GM12878 (cell line): ENCODE results near the gene VPS29. TPM values are rescaled to one million over a fixed set of nuclear protein-coding genes. Genes with fewer than 3 reads are reported as not detected.
A peak's percentile ranks its signal among the peaks of the same experiment; 100 is the strongest.

ENCODE experiments used
- CHD1 ChIP-seq: IDR thresholded peaks from 2 replicates; pipeline ENCODE4 v1.6.1; 2012; ENCODE audit warnings: low read depth, low read length, improper control_type of control experiment
- DPF2 ChIP-seq: fragments of 450-650 bp; IDR thresholded peaks from 2 replicates; pipeline ENCODE4 v1.6.1; 2017; ENCODE audit warnings: mild to moderate bottlenecking
- E4F1 ChIP-seq: fragments of 450-650 bp; IDR thresholded peaks from 2 replicates; pipeline ENCODE4 v1.6.1; 2018; ENCODE audit warnings: borderline replicate concordance, mild to moderate bottlenecking; ENCODE audit not compliant: partially characterized antibody
- EP300 ChIP-seq, 2 experiments: fragments of 150-350 bp in 1 of 2; IDR thresholded peaks; 2 replicates each; pipeline ENCODE4 v1.6.1; 2011 to 2012; ENCODE audit warnings: low read depth in 2 of 2, low read length in 2 of 2, borderline replicate concordance in 1 of 2, improper control_type of control experiment in 1 of 2, inconsistent platforms in 1 of 2; ENCODE audit not compliant: control insufficient read depth in 1 of 2
- FOXK2 ChIP-seq: fragments of 450-650 bp; IDR thresholded peaks from 2 replicates; pipeline ENCODE4 v1.6.1; 2017; ENCODE audit warnings: mild to moderate bottlenecking, moderate library complexity
- HCFC1 ChIP-seq: fragments of 150-350 bp; IDR thresholded peaks from 2 replicates; pipeline ENCODE4 v1.6.1; 2014; ENCODE audit warnings: low read length
- MAX ChIP-seq: IDR thresholded peaks from 2 replicates; pipeline ENCODE4 v1.6.1; 2012; ENCODE audit warnings: low read depth, low read length, improper control_type of control experiment
- MLLT1 ChIP-seq: fragments of 450-650 bp; IDR thresholded peaks from 2 replicates; pipeline ENCODE4 v1.6.1; 2016; ENCODE audit warnings: mild to moderate bottlenecking
- NR2F1 ChIP-seq: fragments of 450-650 bp; conservative IDR thresholded peaks from 2 replicates; pipeline ENCODE4 v1.6.1; 2017; ENCODE audit warnings: mild to moderate bottlenecking
- PAX5 ChIP-seq: IDR thresholded peaks from 2 replicates; pipeline ENCODE4 v1.6.1; 2011; ENCODE audit warnings: low read depth, low read length, borderline replicate concordance
- PML ChIP-seq: IDR thresholded peaks from 2 replicates; pipeline ENCODE4 v1.6.1; 2012; ENCODE audit warnings: low read length, inconsistent platforms
- POLR2A ChIP-seq: IDR thresholded peaks from 2 replicates; pipeline ENCODE4 v1.6.1; 2011; ENCODE audit warnings: low read depth, mild to moderate bottlenecking, low read length
- RELA ChIP-seq: fragments of 450-650 bp; IDR thresholded peaks from 2 replicates; pipeline ENCODE4 v1.8.0; 2014; ENCODE audit warnings: borderline replicate concordance; ENCODE audit not compliant: partially characterized antibody
- SIN3A ChIP-seq: IDR thresholded peaks from 2 replicates; pipeline ENCODE4 v1.6.1; 2012; ENCODE audit warnings: low read depth, low read length, improper control_type of control experiment
- SKIL ChIP-seq: fragments of 450-650 bp; IDR thresholded peaks from 2 replicates; pipeline ENCODE4 v1.6.1; 2017; ENCODE audit warnings: mild to moderate bottlenecking, low read depth, inconsistent platforms; ENCODE audit not compliant: poor library complexity, severe bottlenecking
- STAT3 ChIP-seq: IDR thresholded peaks from 2 replicates; pipeline ENCODE4 v1.6.1; 2011; ENCODE audit warnings: low read depth, low read length, improper control_type of control experiment
- WRNIP1 ChIP-seq: IDR thresholded peaks from 2 replicates; pipeline ENCODE4 v1.6.1; 2011; ENCODE audit warnings: low read depth, low read length, improper control_type of control experiment, borderline replicate concordance
- ZNF384 ChIP-seq: IDR thresholded peaks from 2 replicates; pipeline ENCODE4 v1.6.1; 2012; ENCODE audit warnings: low read depth, mild to moderate bottlenecking, low read length, improper control_type of control experiment, borderline replicate concordance
- polyA plus RNA-seq, 11 experiments: library from polyadenylated mRNA; depleted of rRNA in 4 of 11; unstranded in 6 of 11; stranded (reverse) in 5 of 11; fragments of >200 nt; fragmentation: Nextera tagmentation in 4 of 11; fragmentation: Illumina TruSeq in 1 of 11; extraction: Ambion mirVana in 4 of 11; extraction: Trizol in 1 of 11; gene quantifications; 1 replicate in 1 of 11; 2 replicates in 10 of 11; pipeline versions ENCODE4 v1.2.1 to v1.2.3, GENCODE V29; 2011 to 2016; ENCODE audit warnings: inconsistent platforms in 2 of 11, missing spikeins in 2 of 11, low read depth in 1 of 11
- total RNA-seq, 4 experiments: library from RNA; depleted of rRNA in 3 of 4; stranded (reverse); fragments of >200 nt in 3 of 4; fragmentation: Illumina TruSeq in 1 of 4; extraction: Trizol in 1 of 4; gene quantifications; 2 replicates each; pipeline versions ENCODE4 v1.2.1 to v1.2.3, GENCODE V29; 2013 to 2021

VPS29 gene
- total and polyA plus RNA-seq, 10 of the 15 experiments (the other 5 are each of a cell fraction or from before 2014, with no cell fraction given), result 65.3 to 405 (median 206) TPM

GRCh38 chr12:110501752-110502738 is at the start of gene VPS29, which contains the start of gene RAD9B (continued):
- peak; percentile 60 for TF ChIP-seq E4F1
- no peak for TF ChIP-seq FOXK2
- TF ChIP-seq RELA, result no peak
- TF ChIP-seq MLLT1, result peak; percentile 96
- TF ChIP-seq STAT3, result no peak
- TF ChIP-seq SIN3A, result peak; percentile 97
- 0 out of 2 replicates have a peak, but pooled peaks have one; percentile 26 for TF ChIP-seq ZNF384
- no peak for TF ChIP-seq DPF2
- peak; percentile 60 for TF ChIP-seq SKIL
- peak in 1 of 2 experiments; percentile 81; a peak in 2 of 4 replicates for TF ChIP-seq EP300 (IDR thresholded peaks at IDR 0.05; ENCODE audit: borderline replicate concordance in 1 of 2, control insufficient read depth in 1 of 2, low read depth in 2 of 2, low read length in 2 of 2)
- peak; percentile 100 for TF ChIP-seq MAX
- TF ChIP-seq NR2F1, result peak; percentile 46; the same call in 1 of the 2 replicates
- peak; percentile 99 for TF ChIP-seq POLR2A
- TF ChIP-seq PAX5, result peak; percentile 70; the same call in 1 of the 2 replicates
- no peak for TF ChIP-seq WRNIP1
- peak; percentile 64; the same call in 1 of the 2 replicates for TF ChIP-seq HCFC1
- TF ChIP-seq PML, result peak; percentile 81
- no peak for TF ChIP-seq CHD1
